LNCAP (cell line): ENCODE measurements around the gene HNRNPAB.

Source experiments
- TF ChIP-seq, protein P1 (sequence below): fragments of 450-650 bp; IDR thresholded peaks from 2 replicates; pipeline ENCODE4 v1.5.1; 2017; ENCODE audit warnings: mild to moderate bottlenecking

HNRNPAB gene

DNA sequence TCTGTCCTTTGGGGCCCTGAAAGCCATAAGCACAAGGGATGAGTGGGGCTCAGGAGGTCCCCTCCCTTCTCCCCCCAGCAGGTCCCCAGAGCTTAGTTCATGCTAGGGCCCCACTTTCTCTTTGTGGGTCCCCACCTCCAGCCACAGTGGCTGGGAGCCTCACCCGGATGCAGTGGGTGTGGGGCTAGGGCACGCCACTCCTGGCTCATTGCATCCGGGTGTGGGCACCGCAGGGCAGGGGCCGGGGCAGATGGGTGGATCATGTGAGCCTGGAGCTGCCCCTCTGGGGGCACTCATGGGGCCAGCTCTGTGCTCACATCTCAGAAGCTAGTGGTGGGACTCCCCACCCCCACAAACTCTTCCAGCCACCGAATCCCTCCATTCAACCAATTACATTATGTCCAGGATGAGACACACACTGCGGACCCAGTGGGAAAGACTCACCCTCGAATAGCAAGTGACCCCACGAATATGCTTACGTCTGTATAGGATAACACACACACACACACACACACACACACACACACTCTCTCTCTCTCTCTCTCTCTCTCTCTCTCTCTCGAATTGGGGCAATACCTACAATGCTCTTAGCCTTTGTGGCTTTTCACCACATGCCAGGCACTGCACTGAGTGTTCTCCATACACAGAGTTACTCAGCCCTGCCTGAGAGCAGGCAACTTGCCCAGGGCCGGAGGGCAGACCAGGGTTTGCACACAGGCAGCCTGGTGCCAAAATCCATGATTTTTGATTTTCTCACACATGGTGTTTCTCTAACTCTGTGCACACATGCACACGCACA is 45.1 kb downstream of the HNRNPAB start:
- TF ChIP-seq, protein P1, sequence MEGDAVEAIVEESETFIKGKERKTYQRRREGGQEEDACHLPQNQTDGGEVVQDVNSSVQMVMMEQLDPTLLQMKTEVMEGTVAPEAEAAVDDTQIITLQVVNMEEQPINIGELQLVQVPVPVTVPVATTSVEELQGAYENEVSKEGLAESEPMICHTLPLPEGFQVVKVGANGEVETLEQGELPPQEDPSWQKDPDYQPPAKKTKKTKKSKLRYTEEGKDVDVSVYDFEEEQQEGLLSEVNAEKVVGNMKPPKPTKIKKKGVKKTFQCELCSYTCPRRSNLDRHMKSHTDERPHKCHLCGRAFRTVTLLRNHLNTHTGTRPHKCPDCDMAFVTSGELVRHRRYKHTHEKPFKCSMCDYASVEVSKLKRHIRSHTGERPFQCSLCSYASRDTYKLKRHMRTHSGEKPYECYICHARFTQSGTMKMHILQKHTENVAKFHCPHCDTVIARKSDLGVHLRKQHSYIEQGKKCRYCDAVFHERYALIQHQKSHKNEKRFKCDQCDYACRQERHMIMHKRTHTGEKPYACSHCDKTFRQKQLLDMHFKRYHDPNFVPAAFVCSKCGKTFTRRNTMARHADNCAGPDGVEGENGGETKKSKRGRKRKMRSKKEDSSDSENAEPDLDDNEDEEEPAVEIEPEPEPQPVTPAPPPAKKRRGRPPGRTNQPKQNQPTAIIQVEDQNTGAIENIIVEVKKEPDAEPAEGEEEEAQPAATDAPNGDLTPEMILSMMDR, result no peak

DNA sequence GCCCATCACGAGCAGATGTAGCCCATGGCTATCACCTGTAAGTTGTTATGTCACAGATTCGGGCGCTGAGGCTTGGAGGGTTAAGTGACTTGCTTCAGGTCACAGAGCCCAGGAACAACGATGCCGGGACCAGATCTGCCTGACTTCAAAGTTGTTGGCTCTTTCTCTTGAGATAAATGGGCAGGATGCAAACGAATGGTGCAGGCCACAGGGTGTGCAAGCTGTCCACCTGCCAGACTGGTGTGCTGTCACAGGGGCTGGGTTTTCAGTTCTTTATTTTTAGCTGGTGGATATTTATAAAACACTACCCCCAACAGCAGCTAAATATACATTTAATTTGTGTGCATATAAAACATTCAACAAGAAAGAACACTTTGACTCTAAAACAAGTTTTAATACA is 45.9 kb downstream of the HNRNPAB start:
- TF ChIP-seq, protein P1, result no peak

DNA sequence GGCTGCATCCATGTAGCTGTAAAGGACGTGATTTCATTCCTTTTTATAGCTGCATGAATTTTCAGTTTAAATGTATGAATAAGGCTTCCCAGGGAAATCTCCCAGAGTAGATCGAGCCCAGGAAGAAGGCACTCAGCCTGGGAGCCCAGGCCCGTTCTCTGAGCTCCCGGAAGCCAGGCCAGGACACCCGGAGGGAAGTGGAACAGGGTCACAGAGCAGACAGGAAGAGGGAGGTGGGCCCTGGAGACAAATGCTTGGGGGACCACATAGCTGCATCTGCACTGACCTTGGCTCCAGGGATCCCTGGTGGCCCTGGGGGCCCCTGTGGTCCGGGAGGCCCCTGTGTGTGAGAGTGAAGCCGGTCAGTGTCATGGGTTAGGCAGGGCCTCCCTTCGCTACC is 47.9 kb downstream of the HNRNPAB start:
- TF ChIP-seq, protein P1, result no peak

DNA sequence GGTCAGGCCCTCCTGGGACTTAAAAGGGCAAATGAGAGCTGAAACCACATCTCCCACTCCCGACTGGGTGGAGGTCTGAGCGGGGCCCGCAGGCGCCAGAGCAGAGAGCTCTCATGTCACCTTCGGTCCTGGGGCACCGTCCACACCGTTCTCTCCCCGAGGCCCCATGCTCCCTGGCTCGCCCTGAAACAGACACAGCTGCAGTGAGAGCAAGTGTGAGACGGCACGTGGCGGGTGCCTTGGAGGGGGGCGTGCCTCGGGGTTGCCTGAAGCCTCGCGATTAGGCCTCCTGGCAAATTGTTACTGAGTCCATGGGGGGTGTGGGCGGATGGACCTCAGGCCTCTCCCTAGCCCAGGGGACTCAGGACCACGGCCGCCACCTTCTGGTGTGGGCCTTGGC is 52.4 kb downstream of the HNRNPAB start:
- TF ChIP-seq, protein P1, result no peak

DNA sequence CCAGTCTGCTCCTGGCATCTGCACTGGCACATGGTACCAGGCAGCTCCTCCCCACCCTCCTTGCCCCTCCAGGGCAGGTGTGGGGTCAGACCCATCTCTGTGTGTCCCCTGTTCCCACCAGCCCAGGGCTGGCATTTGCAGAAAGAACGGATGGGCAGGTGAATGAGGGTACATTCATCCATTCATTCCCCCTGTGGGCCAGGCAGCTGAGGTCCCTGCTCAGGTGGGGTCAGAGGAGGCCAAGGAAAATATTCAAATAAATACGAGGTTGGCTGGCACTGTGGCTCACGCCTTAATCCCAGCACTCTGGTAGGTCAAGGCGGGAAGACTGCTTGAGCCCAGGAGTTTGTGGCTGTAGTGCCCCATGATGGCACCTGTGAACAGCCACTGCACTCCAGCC is 53.3 kb downstream of the HNRNPAB start:
- TF ChIP-seq, protein P1, result no peak

DNA sequence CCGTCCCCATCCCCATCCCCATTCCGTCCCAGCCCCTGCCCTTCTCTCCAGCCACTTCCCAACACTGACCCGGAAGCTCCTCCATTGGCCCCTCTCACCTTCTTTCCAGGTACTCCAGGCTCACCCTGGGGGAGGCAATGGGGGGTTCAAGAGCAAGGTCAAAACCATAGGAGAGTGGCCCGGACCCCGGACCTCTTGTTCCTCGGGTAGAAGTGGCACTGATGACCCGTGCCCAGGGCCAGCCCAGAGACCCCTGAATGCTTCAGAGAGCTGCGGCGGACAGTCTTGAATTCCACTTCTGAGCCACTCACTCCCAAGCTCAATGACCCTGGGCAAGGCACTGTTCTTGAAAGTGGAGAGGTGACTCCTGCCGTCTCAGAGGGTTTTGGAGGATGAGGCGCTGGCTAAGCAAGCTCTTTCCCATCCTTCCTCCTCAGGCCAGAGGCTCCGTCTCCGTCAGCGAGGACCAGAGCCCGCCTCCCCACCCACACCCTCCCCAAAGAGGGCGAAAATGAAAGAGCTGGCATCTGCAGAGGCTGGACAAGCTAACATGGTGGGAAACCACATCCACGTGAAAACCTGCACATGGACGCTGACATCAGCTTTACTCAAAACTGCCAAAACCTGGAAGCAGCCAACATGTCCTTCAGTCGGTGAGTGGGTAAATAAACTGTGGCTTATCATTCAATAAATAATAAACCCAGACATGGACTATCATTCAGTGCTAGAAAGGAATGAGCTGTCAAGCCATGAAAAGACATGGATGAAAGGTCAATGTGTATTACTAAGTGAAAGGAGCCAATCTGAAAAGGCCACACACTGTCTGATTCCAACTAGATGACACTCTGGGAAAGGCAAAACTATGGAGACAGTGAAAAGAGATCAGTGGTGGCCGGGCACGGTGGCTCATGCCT is 55.5 kb downstream of the HNRNPAB start:
- TF ChIP-seq, protein P1, result no peak
